ENCODE measurements around the gene EEF1AKMT2.

EEF1AKMT2 gene

DNA sequence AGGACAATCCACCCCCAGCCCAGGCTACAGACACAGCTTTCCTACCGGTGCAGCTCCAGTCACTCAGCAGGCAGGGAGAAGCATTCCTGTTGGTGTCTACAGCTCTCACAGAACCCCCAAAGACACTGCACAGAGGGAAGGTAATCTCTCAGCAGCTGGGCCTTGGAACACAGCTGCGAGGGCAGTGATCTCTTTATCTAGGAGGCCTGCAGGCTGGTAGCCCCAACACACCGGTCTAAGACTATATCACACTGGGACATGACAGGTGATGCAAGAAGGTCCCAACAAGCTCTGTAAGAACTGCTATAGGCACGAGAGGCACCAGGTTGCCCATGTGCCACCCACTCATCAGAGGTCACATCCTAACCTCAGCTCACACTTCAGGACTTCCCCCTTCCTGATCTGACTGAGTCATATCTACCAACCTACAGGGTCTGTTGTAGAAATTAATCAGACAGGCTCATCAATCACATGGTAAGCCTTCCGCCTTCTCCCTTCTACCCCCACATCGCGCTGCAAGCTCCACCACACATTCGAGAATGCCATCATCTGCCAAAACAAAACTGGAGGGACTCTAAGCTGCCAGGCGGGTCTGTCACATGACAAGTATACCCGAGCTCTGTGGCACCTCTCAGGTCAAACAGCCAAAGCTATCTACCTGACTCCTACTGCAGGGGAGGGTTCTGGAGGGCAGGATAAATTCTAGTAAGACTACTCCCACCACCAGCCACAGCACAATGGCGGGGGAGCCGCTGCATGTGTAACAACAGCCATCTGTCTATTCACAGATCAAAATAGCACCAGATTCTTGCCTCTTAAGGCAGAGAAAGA lies 73.6 kb downstream of the EEF1AKMT2 start:
- peak; percentile 75 for DNase-seq

DNA sequence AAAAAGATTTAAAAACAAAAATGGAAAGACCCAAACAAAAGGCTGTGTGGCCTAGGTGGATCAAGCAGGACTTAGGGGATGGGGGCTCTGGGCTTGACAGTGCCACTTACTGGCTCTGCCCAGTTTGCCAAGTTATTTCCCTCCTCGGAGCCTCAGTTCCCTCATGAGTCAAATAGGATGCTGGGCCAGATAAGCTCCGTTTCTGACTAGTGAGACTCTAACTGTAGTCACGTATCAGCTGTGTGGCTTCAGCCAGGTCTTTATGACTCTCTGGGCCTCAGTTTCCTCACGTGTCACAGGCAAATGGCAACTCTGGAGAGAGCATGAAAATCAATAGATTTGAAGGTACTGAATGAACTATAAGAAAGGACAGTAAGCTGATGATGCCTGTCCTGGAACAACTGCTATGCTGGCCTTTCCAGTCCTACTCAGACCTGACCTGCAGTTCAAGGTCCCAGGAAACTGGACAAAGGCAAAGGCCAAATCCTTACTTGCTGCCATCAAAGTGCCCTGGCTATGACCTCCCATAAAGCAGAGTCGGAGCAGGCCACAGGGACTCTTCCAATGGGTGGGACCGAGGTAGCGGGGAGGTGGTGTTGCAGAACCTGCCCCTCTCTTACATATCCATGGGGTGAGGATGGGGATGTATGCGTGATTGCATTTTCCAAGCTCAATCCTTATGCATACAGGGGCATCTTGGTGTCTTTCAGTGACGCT lies 74.5 kb downstream of the EEF1AKMT2 start:
- no peak for DNase-seq

DNA sequence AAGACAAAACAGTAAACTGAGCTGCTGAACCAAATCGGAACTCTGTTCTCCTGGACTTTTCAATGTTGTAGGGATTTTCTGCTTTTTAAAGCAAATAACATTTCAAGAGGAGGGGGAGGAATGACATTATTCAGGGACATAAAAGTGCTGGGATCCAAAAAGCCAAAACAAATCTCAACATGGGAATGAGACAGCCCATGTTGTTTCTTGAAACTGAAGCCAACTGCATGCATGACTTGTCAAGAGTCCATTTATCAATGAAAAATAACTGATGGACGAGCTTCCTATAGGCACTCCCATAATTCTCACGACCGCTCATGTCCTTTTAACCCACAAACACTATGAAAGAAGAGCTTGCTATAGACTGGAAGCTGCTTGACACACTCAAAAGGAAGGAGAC lies 75.3 kb downstream of the EEF1AKMT2 start:
- DNase-seq, result no peak

DNA sequence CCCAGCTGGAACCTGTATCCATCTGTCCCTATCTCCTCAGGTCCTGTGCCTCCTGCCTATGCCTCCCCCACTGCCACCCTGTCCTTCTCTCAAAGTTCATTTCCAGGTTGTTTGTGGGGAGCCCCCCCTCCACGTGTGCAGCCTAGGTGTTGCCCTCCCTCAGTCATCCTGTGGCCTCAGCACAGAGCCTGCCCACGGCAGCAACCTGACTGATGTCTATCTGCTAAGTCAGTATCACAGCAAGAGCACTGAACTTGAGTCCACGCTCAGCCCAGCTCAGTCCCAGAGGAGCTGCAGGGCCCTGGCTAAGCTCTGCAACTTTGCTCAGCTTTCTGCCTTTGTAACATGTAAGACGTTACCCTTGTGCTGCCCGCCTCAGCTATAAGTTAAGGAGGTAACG lies 76.2 kb downstream of the EEF1AKMT2 start:
- DNase-seq, result no peak

DNA sequence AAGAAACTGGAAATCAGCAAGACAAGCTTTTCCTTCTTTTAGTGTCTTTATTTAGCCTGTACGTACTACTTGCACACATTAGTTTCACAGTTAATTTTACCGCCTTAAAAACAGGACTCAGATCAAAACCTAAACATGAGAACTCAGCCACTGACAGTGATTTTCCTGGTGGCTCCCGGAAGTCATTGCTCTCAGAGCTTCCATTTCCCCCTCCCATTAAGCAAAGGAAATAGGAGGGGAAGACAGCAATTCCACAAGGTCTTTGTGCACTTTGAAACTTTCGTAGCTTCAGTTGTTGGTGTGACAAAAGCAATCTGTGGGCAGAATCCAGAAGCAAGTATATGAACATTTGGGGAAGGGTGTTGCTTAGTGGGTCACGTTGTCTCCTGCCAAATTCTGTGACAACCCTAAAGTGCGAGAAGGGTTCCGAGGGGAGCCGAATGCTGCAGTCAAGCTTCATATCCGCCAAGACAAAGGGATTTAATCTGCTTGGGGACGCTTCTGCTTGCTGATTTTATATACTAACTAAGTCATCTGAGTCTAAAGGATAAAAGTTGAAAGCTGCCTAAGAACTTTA lies 77.9 kb downstream of the EEF1AKMT2 start:
- DNase-seq, result no peak

DNA sequence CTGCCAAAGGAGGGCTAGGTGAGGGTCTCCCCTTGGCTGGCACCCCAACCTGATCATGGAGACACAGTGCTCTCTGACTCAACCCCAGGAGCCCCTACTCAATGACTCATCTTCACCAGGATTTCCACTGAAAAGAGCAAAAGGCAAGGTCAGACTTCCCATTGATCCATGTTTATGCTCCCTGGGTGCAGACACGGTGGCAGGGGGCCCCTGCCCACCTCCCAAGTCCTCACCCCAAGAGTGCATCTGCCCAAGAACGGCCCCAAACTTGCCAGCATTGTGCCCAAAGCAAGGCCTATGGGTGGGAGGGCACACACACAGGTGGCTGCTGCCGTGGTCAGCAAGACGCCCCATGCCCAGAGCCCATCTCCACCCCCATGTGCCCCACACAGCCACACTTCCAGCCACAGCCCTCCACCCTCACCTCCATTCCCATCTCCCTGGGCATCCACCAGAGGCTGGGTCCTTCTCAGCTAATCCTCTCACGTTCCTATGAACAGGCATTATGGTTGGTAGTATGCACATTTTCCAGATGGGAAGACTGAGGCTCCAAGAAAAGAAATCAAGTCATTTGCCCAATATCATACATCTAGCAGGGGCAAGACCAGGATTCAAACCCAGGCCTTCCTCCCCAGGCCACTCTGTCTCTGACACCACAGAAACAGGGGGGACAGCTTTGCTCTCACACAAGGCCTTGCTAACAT lies 78.8 kb downstream of the EEF1AKMT2 start:
- DNase-seq, result no peak

DNA sequence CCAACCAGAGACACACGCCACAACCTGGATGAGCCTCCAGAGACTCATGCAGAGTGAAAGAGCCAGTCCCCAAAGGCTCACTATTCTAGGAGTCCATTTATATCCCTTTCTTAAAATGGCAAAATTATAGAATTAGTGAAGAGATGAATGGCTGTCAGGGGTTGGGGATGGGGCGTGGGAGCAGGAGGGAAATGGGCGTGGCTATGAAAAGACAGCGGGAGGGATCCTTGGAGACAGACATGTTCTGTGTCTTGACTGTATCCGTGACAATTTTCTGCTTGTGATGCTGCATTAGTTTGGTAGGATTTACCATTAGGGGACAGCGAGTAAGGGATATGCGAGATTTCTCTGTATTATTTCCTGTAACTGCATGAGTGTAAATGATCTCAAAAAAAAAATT lies 80.5 kb downstream of the EEF1AKMT2 start:
- DNase-seq, result no peak

DNA sequence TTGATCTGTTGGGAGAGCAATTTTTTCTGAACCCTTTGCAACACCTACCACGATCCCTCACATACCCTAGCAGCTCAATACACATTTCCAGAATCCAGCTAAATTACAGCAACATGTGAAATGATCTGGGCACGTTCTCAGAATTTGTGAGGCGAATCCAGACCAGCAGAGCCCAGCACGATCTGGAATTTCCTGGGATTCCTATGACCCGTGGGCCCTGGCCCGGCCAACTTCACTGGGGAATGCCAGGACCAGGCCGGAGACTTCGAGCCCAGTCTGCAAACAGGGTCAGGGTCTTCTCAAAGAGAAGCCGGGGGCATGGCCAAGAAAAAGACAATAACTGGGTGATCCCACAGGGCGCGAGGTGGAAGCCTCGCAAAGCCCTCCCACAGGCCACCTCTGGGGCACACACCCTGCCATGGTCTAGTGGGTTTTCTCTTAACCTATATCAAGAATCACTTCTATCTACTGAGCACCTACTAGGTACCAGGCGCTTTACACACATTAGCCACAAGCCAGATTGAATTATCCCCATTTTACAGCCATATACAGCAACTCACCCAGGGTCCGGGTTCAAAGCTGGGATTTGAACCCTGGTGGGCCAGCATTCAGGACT lies 81.3 kb downstream of the EEF1AKMT2 start:
- no peak for DNase-seq

DNA sequence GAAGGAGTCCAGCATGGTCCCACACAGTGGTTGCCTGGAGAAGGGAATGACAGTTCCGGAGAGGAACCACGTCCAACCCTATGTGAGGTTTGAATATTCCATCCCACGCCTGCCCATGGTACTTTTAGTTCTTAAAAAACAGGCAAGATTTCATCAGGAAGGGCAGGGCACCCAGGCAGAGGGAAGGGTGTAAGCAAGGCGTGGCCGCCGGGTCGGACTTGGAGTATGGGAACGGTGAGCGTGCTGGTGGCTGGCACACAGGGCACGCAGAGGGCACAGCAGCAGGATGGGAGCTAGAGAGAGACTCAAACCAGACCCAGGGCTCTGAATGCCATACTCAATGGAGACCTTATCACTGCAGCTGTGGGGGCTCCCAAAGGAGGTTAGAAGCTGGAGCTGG lies 81.8 kb downstream of the EEF1AKMT2 start:
- DNase-seq, result no peak

DNA sequence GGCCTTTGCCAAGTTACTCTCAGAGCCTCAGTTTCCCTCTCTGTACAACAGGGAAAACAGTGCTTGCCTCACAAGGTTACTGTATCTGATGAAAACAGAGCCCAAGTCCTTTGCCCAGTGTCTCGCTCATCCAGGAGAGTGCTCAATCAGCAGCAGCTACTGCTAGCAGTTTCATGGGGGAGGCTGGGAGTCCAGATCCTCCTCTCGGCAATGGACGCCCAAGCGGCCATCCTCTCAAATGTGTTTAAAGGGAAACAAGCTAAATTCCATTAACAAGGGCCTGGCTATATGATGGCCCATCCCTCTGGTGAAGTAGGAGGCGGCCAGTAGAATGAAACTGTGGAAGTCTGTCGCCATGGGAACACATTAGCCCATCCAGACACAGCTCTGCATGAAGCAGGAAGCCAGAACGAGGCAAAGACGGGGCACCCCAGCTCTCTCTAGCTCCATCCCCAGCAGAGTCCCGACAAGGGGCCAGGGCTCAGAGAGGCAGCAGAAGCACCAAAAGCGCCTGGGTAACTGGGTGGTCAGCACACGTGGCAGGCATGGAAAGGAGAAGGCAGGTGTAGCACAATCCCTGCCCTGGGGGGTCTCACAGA lies 82.7 kb downstream of the EEF1AKMT2 start:
- DNase-seq, result no peak

DNA sequence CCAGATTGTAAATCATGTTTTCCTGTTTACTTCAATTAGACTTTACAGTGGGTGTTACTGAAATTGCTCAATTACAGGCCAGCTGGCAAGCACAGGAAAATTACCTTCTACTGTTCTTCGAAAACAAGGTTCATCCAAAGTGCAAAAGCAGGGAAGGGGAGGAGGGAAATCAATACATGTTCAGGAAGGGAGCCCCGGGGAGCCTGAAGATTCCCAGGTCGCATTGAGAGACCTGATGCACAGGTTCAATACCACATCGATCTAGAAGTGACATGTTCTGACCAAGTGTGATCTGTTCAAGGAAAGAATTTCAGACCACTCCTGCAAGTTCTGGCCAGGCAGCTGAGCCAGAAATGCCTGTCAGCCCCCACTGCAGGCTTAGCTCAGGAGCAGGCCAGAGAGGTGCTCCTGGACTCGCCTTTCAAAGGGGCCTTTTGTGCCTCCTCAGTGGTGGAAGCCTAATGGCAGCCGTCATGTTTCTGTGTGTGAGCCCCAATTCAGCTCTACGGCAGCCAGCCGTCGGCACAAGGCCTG lies 83.4 kb downstream of the EEF1AKMT2 start:
- DNase-seq, result no peak

Measured in GF-D8 (cell line).